GM18526 (cell line): ENCODE results near the gene TRNT1.

Experiments
- POLR2A ChIP-seq: IDR thresholded peaks from 3 replicates; pipeline ENCODE4 v1.6.1; 2011; ENCODE audit not compliant: insufficient read length; ENCODE audit errors: extremely low read depth

The TRNT1 gene

GRCh38 chr3:3184876-3185275, 58.1 kb downstream of the TRNT1 start:
- no peak for TF ChIP-seq POLR2A

DNA sequence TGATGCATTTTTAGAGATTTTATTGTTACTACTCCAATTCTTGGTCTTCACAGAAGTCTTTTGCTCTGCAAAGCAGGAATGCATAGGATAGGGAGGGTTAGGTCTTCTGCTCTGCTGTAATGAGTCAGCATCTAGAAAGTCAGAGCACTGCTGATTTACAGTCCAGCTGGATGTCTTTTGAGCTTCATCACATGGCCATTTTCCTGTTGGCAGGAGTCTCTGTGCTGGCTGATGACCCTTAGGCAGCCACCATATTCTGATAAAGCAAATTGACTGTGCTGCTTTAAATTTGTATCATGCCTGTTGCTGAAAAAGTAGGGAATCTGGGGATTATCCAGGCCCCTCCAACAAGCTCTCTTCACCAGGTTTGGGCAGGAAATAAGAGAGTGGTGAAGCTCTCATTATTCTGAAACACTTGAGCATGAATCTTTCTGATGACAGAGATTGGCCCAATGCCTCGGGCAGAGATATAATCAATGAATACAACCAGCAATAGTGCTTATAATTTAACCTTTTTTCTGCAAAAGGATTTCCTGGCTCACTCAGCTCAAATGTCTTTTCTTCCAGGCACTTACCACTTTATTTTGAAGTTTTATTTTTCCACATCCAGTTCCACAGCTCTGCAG, 62.5 kb downstream of the TRNT1 start:
- no peak for TF ChIP-seq POLR2A

- no peak for TF ChIP-seq POLR2A
Measured at GRCh38 chr3:3189961-3190360, 63.2 kb downstream of the TRNT1 start.

DNA sequence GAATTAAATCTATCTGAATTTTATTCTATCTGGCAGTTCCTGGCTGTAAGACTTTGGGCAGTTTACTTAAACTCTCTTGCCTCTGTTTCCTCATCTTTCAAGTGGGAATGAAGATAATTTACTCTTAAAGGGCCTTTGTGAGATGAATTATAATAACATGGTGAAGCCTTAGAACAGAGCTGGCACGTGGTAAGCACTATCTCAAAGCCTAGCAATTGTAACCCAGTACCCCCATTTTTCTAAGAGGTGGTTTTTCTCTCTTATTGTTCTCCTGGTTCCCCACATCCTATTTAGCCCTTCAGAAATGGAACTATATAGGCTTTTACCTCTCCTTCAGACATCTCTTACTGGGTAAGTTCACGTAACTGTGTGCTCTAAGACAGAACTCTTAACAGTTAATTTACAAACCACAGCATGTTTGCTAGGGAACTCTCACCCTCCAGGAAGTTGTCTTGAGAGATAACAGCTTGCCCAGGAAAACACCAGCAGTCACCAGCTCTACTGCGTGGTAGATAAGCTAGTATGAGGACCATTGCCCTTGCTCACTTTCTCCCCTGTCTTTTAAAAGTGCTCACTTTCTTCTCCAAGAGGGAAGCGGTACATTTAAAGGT, 65.0 kb downstream of the TRNT1 start:
- TF ChIP-seq POLR2A, result no peak

DNA sequence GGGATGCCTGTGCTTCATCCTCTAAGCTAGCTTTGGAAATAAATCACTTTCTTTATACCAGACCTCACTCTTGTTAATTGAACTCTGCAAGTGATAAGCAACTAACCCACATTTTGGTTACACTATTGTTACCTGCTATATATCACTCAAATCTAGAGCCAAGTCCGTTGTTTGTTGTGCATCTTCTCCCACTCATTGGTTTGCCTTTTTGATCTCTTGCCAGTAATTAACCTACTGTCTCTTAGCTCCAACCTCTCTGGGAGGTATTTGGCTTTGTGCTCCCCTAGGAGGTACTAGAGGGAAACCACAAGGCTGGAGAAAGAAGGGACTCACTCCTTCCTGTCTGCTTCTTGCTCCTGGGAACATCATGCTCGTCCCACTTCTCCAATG, 65.5 kb downstream of the TRNT1 start:
- no peak for TF ChIP-seq POLR2A

DNA sequence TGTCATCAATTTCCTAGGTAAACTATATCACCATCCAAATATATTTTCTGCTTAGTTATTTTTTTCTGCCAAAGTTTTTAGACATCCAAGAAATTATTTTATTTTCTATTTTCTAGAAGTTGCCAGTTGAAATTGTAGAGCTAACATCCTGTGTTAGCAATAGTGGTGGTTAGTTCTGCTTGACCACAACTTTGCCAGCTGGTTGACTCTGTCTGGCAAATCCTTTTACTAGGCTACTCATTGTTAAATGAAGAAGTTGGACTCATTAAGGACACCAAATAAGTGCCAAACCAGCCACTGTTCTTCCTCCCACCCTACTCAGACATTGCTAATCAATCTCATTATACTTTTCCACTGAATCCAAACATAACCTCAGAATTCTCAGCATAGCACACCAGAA, 68.1 kb downstream of the TRNT1 start:
- no peak for TF ChIP-seq POLR2A

DNA sequence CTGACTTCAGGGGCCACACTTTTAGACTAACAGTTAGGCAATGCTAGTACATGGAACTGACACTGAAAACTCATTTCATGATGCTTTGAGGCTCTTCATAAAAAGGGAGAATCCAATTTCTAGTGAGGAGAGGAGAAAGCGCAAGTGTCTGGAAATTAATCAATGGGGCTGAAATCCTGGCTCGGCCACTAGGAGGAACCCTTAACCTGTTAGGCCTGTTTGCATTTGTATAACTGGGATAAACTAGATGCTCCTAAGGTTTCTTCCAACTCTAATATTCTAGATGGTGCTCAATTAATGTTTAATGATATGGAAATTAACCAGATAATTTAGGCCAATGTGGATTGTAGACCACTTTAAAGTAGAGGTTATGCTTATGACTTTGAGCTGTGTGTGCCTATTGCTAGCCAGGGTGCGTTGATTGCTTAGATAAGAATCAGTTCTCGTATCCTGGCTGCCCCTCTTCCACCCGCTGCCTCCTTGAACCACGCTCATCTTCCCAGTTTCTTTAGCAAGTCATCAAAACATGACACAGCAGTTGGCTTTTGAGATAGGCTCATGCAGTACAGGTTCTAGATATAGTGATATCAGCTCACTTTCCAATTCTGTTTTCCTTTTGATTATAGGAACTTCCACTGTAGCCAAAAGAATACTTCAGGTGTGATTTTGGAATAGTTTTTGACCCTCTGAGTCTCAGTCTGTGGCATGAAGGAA, 69.6 kb downstream of the TRNT1 start:
- TF ChIP-seq POLR2A, result no peak
